Body of pancreas (tissue), 4 donors: ENCODE measurements around the gene SCAPER.

Source experiments
- POLR2A ChIP-seq, 3 donors: fragments of 450-650 bp; IDR thresholded peaks; one replicate each; pipeline ENCODE4 v1.6.1; 2016; ENCODE audit warnings: antibody characterized with exemption in 3 of 3, mild to moderate bottlenecking in 2 of 3
- TF ChIP-seq, protein P1 (sequence below), 7 experiments: fragments of 450-650 bp in 4 of 7; fragments of 200-600 bp in 3 of 7; sonication (generic) in 3 of 7; IDR thresholded peaks; one replicate each; pipeline ENCODE4 v1.5.1; 2016 to 2019; ENCODE audit warnings: antibody characterized with exemption in 7 of 7

DNA sequence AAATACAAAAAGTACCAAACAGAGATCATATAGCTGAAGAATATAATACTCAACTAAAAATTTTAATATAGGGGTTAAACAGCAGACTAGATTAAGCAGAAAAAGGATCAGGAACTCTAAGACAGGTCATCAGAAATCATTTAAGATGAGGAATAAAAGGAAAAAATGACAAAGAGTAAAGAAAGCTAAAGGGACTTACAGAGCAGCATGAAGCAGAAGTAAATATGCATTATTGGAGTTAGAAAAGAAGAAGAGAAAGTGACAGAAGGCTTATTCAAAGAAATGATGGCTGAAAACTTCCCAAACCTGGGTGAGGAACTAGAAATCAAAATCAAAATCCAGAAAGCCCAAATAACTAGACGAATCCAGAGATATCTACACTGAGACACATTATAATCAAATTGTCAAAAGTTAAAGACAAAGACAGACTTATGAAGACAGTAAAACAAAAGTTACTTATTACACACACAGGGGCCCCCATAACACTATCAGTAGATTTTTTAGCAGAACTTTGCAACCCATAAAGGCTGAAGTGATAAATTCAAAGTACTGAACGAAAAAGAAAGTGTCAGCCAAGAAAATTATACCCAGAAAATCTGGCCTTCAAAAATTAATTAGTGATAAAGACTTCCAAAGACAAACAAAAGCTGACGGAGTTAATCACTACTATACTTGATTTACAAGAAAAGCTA lies 95.6 kb downstream of the SCAPER start:
- TF ChIP-seq, protein P1, sequence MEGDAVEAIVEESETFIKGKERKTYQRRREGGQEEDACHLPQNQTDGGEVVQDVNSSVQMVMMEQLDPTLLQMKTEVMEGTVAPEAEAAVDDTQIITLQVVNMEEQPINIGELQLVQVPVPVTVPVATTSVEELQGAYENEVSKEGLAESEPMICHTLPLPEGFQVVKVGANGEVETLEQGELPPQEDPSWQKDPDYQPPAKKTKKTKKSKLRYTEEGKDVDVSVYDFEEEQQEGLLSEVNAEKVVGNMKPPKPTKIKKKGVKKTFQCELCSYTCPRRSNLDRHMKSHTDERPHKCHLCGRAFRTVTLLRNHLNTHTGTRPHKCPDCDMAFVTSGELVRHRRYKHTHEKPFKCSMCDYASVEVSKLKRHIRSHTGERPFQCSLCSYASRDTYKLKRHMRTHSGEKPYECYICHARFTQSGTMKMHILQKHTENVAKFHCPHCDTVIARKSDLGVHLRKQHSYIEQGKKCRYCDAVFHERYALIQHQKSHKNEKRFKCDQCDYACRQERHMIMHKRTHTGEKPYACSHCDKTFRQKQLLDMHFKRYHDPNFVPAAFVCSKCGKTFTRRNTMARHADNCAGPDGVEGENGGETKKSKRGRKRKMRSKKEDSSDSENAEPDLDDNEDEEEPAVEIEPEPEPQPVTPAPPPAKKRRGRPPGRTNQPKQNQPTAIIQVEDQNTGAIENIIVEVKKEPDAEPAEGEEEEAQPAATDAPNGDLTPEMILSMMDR (IDR thresholded peaks at IDR 0.05), result no peak
- TF ChIP-seq POLR2A (IDR thresholded peaks at IDR 0.05), result no peak
